Pons (tissue), 1 donor: Measurements from ENCODE around the gene CRYBA1.
"Not testable (repeated sequence)": the region's sequence is repeated elsewhere in the genome, so short reads cannot be mapped to it uniquely, and the experiment has no call there.

Source experiments
- DNase-seq: peaks from one replicate; pipeline ENCODE4 v3.0.0-alpha.2; 2016; ENCODE audit warnings: low spot score

CRYBA1 gene

GRCh38 chr17:29246628-29247027 lies at the start of gene CRYBA1:
Gene CRYBA1 (plus strand): TSS chr17:29246859. CDS start chr17:29246864, 5 bp downstream.
- DNase-seq: no peak

- no peak for DNase-seq
These were observed 49.0 kb upstream of the CRYBA1 start for GRCh38 chr17:29197516-29198272.

- not testable (repeated sequence) for DNase-seq
These were observed 42.4 kb upstream of the CRYBA1 start for GRCh38 chr17:29204068-29204804.

GRCh38 chr17:29205047-29205446 lies 41.6 kb upstream of the CRYBA1 start:
- DNase-seq: peak; percentile 43

GRCh38 chr17:29207975-29208374 lies 38.7 kb upstream of the CRYBA1 start:
- no peak for DNase-seq

GRCh38 chr17:29209073-29209472 lies 37.6 kb upstream of the CRYBA1 start:
- no peak for DNase-seq

GRCh38 chr17:29210879-29211278 lies 35.8 kb upstream of the CRYBA1 start:
- no peak for DNase-seq

- DNase-seq: peak; percentile 34
These were observed 34.5 kb upstream of the CRYBA1 start for GRCh38 chr17:29212094-29212631.

GRCh38 chr17:29212681-29213121 lies 34.0 kb upstream of the CRYBA1 start:
- DNase-seq: peak; percentile 99

GRCh38 chr17:29214215-29215146 lies 32.2 kb upstream of the CRYBA1 start:
- DNase-seq: peak; percentile 35

GRCh38 chr17:29215174-29215573 lies 31.5 kb upstream of the CRYBA1 start:
- no peak for DNase-seq

- no peak for DNase-seq
These were observed 30.9 kb upstream of the CRYBA1 start for GRCh38 chr17:29215717-29216116.

GRCh38 chr17:29216181-29216580 lies 30.5 kb upstream of the CRYBA1 start:
- DNase-seq: no peak

GRCh38 chr17:29216856-29217255 lies 29.8 kb upstream of the CRYBA1 start:
- no peak for DNase-seq

- peak; percentile 92 for DNase-seq
These were observed 27.1 kb upstream of the CRYBA1 start for GRCh38 chr17:29219378-29220047.

GRCh38 chr17:29221338-29221737 lies 25.3 kb upstream of the CRYBA1 start:
- DNase-seq: not testable (repeated sequence)

GRCh38 chr17:29225396-29225795 lies 21.3 kb upstream of the CRYBA1 start:
- no peak for DNase-seq

GRCh38 chr17:29233301-29233700 lies 13.4 kb upstream of the CRYBA1 start:
- DNase-seq: no peak

- not testable (repeated sequence) for DNase-seq
These were observed 11.7 kb upstream of the CRYBA1 start for GRCh38 chr17:29234972-29235371.

GRCh38 chr17:29235904-29236303 lies 10.8 kb upstream of the CRYBA1 start:
- DNase-seq: no peak

GRCh38 chr17:29237476-29238132 lies 9.1 kb upstream of the CRYBA1 start:
- no peak for DNase-seq
